ENCODE results near the gene TSPAN19. TPM values are rescaled to one million over a fixed set of nuclear protein-coding genes. Genes with fewer than 3 reads are reported as not detected.

The TSPAN19 gene
- total RNA-seq, 1 experiment from 2014 or later: not detected

- H3K9me3 Mint-ChIP-seq: no peaks in the 10 kb centered on the region
- H3K4me3 Mint-ChIP-seq: no peak overlapping the region
- no peaks in the 10 kb centered on the region for H3K36me3 Mint-ChIP-seq
- H3K27me3 Mint-ChIP-seq (ENCODE audit: low read depth): no peaks in the 10 kb centered on the region
- ChIA-PET POLR2A (no interaction called here), CTCF (no interaction called here)
- no peak overlapping the region for H3K27ac Mint-ChIP-seq
- no peak for DNase-seq (ENCODE audit: low spot score)
- no peak for ATAC-seq
- TF ChIP-seq CREM (CRISPR knock-in tag; IDR thresholded peaks at IDR 0.05): no peak
- no peak for TF ChIP-seq E2F1 (CRISPR knock-in tag; IDR thresholded peaks at IDR 0.05)
- no peak for TF ChIP-seq ATF6 (CRISPR knock-in tag; IDR thresholded peaks at IDR 0.05)
- TF ChIP-seq OVOL2 (CRISPR knock-in tag; IDR thresholded peaks at IDR 0.05; ENCODE audit: borderline replicate concordance): no peak
- TF ChIP-seq ZNF317 (CRISPR knock-in tag; IDR thresholded peaks at IDR 0.05; ENCODE audit: borderline replicate concordance, low read depth): no peak
- no peak for TF ChIP-seq ZNF425 (CRISPR knock-in tag; conservative IDR thresholded peaks at IDR 0.05)
- TF ChIP-seq KAT7 (CRISPR knock-in tag; IDR thresholded peaks at IDR 0.05; ENCODE audit: borderline replicate concordance): no peak
- no peak for TF ChIP-seq GRHL2 (CRISPR knock-in tag; IDR thresholded peaks at IDR 0.05; ENCODE audit: insufficient replicate concordance, severe bottlenecking)
- TF ChIP-seq CREB1 (CRISPR knock-in tag; IDR thresholded peaks at IDR 0.05): no peak
- no peak for TF ChIP-seq ZNF396 (CRISPR knock-in tag; IDR thresholded peaks at IDR 0.05; ENCODE audit: borderline replicate concordance)
- no peak for TF ChIP-seq NR3C1 (CRISPR knock-in tag; conservative IDR thresholded peaks at IDR 0.05; ENCODE audit: low read depth)
- TF ChIP-seq HMGXB4 (CRISPR knock-in tag; IDR thresholded peaks at IDR 0.05): no peak
- peaks cover 12% of the 10 kb centered on the region; the same call in 1 of the 2 replicates for H3K4me1 Mint-ChIP-seq
Measured at GRCh38 chr12:84973026-84973425, 63.1 kb downstream of the TSPAN19 start.

GRCh38 chr12:84969226-84969625 lies 66.9 kb downstream of the TSPAN19 start:
- Mint-ChIP-seq H3K27me3 (ENCODE audit: low read depth) (no peaks in the 10 kb centered on the region), H3K4me3 (no peak overlapping the region), H3K4me1 (peaks cover 6% of the 10 kb centered on the region), H3K36me3 (no peaks in the 10 kb centered on the region), H3K9me3 (no peaks in the 10 kb centered on the region), H3K27ac (no peak overlapping the region)
- DNase-seq (ENCODE audit: low spot score) (no peak), ATAC-seq (no peak)
- CTCF ChIA-PET: no interaction called here
- POLR2A ChIA-PET: no interaction called here
- TF ChIP-seq PREB (CRISPR knock-in tag; IDR thresholded peaks at IDR 0.05; ENCODE audit: borderline replicate concordance): no peak
- no peak for TF ChIP-seq TP53 (CRISPR knock-in tag; IDR thresholded peaks at IDR 0.05)
- no peak for TF ChIP-seq ATF3 (CRISPR knock-in tag; conservative IDR thresholded peaks at IDR 0.05)
- TF ChIP-seq CDX4 (CRISPR knock-in tag; IDR thresholded peaks at IDR 0.05; ENCODE audit: borderline replicate concordance): no peak
- no peak for TF ChIP-seq FOXJ3 (CRISPR knock-in tag; IDR thresholded peaks at IDR 0.05; ENCODE audit: borderline replicate concordance)
- TF ChIP-seq ZNF138 (CRISPR knock-in tag; conservative IDR thresholded peaks at IDR 0.05): no peak
- TF ChIP-seq MYBL2 (CRISPR knock-in tag; IDR thresholded peaks at IDR 0.05): no peak
- no peak for TF ChIP-seq ZNF263 (CRISPR knock-in tag; IDR thresholded peaks at IDR 0.05; ENCODE audit: low read depth)
- no peak for TF ChIP-seq JAZF1 (CRISPR knock-in tag; IDR thresholded peaks at IDR 0.05)
- TF ChIP-seq KAT7 (CRISPR knock-in tag; IDR thresholded peaks at IDR 0.05; ENCODE audit: borderline replicate concordance): no peak
- TF ChIP-seq PRDM15 (CRISPR knock-in tag; IDR thresholded peaks at IDR 0.05): no peak
